AG04450 (cell line): Measurements from ENCODE around the gene MAP3K7. TPM values are rescaled to one million over a fixed set of nuclear protein-coding genes. Genes with fewer than 3 reads are reported as not detected.

Experiments
- CTCF ChIA-PET: fragments of 300-600, 350-600 bp; formaldehyde crosslinking; extraction: SDS; loops from one replicate; lab custom pipeline; 2022; ENCODE audit warnings: antibody characterized with exemption, inconsistent platforms; lab: Charles Lee
- POLR2A ChIA-PET: fragments of 350-600 bp; formaldehyde crosslinking; extraction: SDS; loops from one replicate; lab custom pipeline; 2021; ENCODE audit warnings: antibody characterized with exemption, inconsistent platforms; lab: Yijun Ruan, JAX
- DNase-seq: peaks from one replicate; pipeline ENCODE4 v3.0.0-alpha.2; 2011; ENCODE audit warnings: low read depth, low spot score
- H3K27ac ChIP-seq: one replicate; pipeline ENCODE4 v1.5.1; 2012; ENCODE audit warnings: low read depth, low read length, control low read depth
- H3K27me3 ChIP-seq: one replicate; pipeline ENCODE4 v1.6.0; 2012; ENCODE audit warnings: low read length; ENCODE audit not compliant: control insufficient read depth, insufficient read depth
- H3K4me3 ChIP-seq: 2 replicates; pipeline ENCODE4 v1.5.1; 2011; ENCODE audit warnings: mild to moderate bottlenecking, low read depth, low read length, control low read depth
- H3K9me3 ChIP-seq: 2 replicates; pipeline ENCODE4 v1.5.1; 2012; ENCODE audit warnings: low read length; ENCODE audit not compliant: control insufficient read depth, insufficient read depth
- CTCF ChIP-seq: IDR thresholded peaks from 2 replicates; pipeline ENCODE4 v1.5.1; 2011; ENCODE audit warnings: low read depth, low read length, control low read depth, inconsistent platforms
- polyA plus RNA-seq: library from polyadenylated mRNA; depleted of rRNA; stranded (reverse); fragments of >200 nt; gene quantifications from 2 replicates; pipeline ENCODE4 v1.2.3, GENCODE V29; 2011

MAP3K7 gene
- polyA plus RNA-seq, 1 experiment, result 52.4 TPM

- H3K9me3 ChIP-seq, result no peaks in the 10 kb centered on the region
- H3K27ac ChIP-seq, result no peak overlapping the region
- no peak for DNase-seq
- POLR2A ChIA-PET, result no interaction called here
- no peak overlapping the region for H3K4me3 ChIP-seq
- no peaks in the 10 kb centered on the region for H3K27me3 ChIP-seq
- CTCF ChIA-PET, result no interaction called here
- TF ChIP-seq CTCF, result no peak
These were observed 29.9 kb downstream of the MAP3K7 start for GRCh38 chr6:90557006-90557405.

DNA sequence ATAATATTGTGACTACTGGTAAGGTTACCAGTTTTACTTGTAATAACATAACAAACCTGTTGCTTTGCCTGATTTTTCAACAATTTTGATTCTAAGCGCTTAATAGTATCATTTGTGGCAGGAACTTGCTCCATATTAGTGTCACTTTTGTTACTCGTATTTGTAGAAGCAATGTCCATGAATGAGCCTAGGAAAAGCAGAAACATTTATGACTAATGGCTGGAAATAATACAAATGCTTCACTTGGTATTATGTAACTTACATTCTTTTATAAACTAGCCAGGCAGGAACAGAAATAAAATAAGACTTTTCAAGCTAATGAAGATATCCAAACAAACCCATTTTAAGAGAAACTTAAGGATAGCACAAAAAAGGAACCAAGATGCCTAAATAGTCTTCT lies 38.9 kb downstream of the MAP3K7 start:
- Histone ChIP-seq H3K9me3 (no peaks in the 10 kb centered on the region), H3K27ac (no peak overlapping the region), H3K4me3 (no peak overlapping the region), H3K27me3 (no peaks in the 10 kb centered on the region)
- ChIA-PET CTCF (interaction anchor here (1.0 to 1.3 kb wide), 2 partner anchors 30 to 608 kb away, joined by 3 to 4 read pairs; no protein-coding TSS in a partner anchor), POLR2A (no interaction called here)
- TF ChIP-seq CTCF, result no peak
- DNase-seq, result no peak

DNA sequence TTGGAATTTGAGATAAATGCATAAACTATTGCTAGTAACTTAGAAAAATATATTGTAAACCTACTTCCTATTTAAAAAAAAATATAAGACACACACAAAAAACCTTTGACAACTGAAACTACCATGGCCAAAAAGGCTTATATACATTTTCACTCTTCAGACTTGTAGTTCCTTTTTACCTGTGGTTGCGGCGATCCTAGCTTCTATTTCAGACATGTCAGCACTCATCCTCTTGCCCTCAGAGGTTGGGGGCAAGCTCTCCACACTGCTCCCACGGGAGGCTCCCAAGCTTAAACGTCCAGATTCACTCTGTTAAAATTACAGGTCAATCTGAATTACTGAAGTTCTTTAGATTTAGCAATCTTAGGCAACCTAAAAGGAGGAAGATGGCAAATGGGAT lies 39.8 kb downstream of the MAP3K7 start:
- DNase-seq, result no peak
- Histone ChIP-seq H3K27me3 (no peaks in the 10 kb centered on the region), H3K4me3 (no peak overlapping the region), H3K9me3 (no peaks in the 10 kb centered on the region), H3K27ac (no peak overlapping the region)
- POLR2A ChIA-PET, result no interaction called here
- CTCF ChIA-PET, result interaction anchor here (0.9 kb wide), 1 partner anchor 606 kb away, joined by 4 read pairs; no protein-coding TSS in a partner anchor
- TF ChIP-seq CTCF, result no peak

DNA sequence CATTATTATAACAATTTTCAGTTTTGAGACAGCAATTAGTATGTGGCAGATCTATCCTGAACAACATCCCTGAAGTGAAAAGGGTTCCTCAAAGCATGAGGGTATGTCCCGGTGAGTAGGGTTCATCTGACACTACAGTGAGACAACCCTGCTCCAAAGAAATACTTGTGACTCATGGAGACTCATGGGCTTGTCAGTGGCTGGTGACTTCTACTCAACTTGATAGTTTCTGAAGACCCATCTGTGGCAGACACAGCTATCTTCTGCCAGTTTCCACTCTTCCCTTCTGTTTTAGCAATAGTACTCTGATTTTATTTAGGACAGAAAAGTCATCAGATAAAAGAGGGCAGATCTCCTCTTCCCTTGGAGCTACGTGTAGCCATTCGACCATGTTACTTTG lies 41.4 kb downstream of the MAP3K7 start:
- no peak for TF ChIP-seq CTCF
- H3K27ac ChIP-seq, result no peak overlapping the region
- no peaks in the 10 kb centered on the region for H3K9me3 ChIP-seq
- no peaks in the 10 kb centered on the region for H3K27me3 ChIP-seq
- H3K4me3 ChIP-seq, result no peak overlapping the region
- POLR2A ChIA-PET, result no interaction called here
- no peak for DNase-seq
- CTCF ChIA-PET, result interaction anchor here (0.7 kb wide), 1 partner anchor 10 kb away, joined by 3 read pairs; no protein-coding TSS in a partner anchor

DNA sequence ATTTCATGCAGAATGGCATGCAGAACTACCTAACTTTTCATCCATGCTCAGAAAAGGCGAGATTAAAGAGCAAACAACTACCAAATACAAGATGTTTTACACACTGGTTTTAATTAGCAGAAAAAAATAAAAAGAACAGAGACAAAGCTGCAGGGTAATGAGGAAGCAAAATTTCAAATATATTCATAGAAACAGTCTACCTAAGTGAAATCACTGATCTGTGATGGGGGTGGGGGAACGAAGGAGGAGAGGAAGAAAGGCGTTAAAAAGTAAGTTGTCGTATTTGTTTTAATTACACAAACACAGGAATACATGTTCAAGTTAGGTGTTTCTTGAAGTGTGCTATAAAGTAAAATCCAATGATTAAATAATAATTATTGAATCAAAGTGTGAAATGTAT lies 42.1 kb downstream of the MAP3K7 start:
- POLR2A ChIA-PET, result no interaction called here
- no peaks in the 10 kb centered on the region for H3K9me3 ChIP-seq
- no peak overlapping the region for H3K4me3 ChIP-seq
- no peak for TF ChIP-seq CTCF
- no peak for DNase-seq
- CTCF ChIA-PET, result no interaction called here
- no peaks in the 10 kb centered on the region for H3K27me3 ChIP-seq
- no peak overlapping the region for H3K27ac ChIP-seq
